Measurements from ENCODE around the gene CCDC110.

GRCh38 chr4:185468999-185469398 lies 2.5 kb downstream of the CCDC110 start:
- TF ChIP-seq FOXJ3 (CRISPR knock-in tag; IDR thresholded peaks at IDR 0.05; ENCODE audit: borderline replicate concordance) (no peak), ELF4 (CRISPR knock-in tag; IDR thresholded peaks at IDR 0.05; ENCODE audit: low read depth) (no peak), CTCF (IDR thresholded peaks at IDR 0.05) (no peak), NFE2L1 (CRISPR knock-in tag; IDR thresholded peaks at IDR 0.05) (no peak), PRDM15 (CRISPR knock-in tag; IDR thresholded peaks at IDR 0.05) (no peak)
